Neural progenitor cell (in vitro differentiated cells): ENCODE measurements around the gene EXOC4. TPM values are rescaled to one million over a fixed set of nuclear protein-coding genes. Genes with fewer than 3 reads are reported as not detected.

Source experiments
- DNase-seq: peaks from one replicate; pipeline ENCODE4 v3.0.0-alpha.2; 2016; ENCODE audit warnings: low spot score
- H2AFZ ChIP-seq: fragments of 200-600 bp; sonication (generic); replicated peaks from 2 replicates; pipeline ENCODE4 v1.6.1; 2016; ENCODE audit warnings: antibody characterized with exemption
- H3F3A ChIP-seq: fragments of 200-600 bp; sonication (generic); 2 replicates; pipeline ENCODE4 v1.6.1; 2016; ENCODE audit warnings: antibody characterized with exemption, low read depth
- H3K27ac ChIP-seq: fragments of 200-600 bp; sonication (generic); 2 replicates; pipeline ENCODE4 v1.5.1; 2016; ENCODE audit warnings: mild to moderate bottlenecking
- H3K27me3 ChIP-seq: fragments of 200-600 bp; sonication (generic); 2 replicates; pipeline ENCODE4 v1.6.1; 2016; ENCODE audit warnings: mild to moderate bottlenecking, moderate library complexity
- H3K36me3 ChIP-seq: fragments of 200-600 bp; sonication (generic); 2 replicates; pipeline ENCODE4 v1.5.1; 2016
- H3K4me1 ChIP-seq: fragments of 200-600 bp; sonication (generic); 2 replicates; pipeline ENCODE4 v1.6.1; 2016; ENCODE audit warnings: mixed run types
- H3K4me2 ChIP-seq: fragments of 200-600 bp; sonication (generic); 2 replicates; pipeline ENCODE4 v1.6.1; 2016
- H3K4me3 ChIP-seq: fragments of 200-600 bp; sonication (generic); 2 replicates; pipeline ENCODE4 v1.5.1; 2016
- H3K79me2 ChIP-seq: fragments of 200-600 bp; sonication (generic); 2 replicates; pipeline ENCODE4 v1.6.1; 2016; ENCODE audit warnings: low read depth
- H3K9ac ChIP-seq: fragments of 200-600 bp; sonication (generic); 2 replicates; pipeline ENCODE4 v1.6.1; 2016
- H3K9me3 ChIP-seq: fragments of 200-600 bp; sonication (generic); 2 replicates; pipeline ENCODE4 v1.5.1; 2016; ENCODE audit warnings: low read depth
- H4K20me1 ChIP-seq: fragments of 200-600 bp; sonication (generic); 2 replicates; pipeline ENCODE4 v1.6.1; 2016; ENCODE audit warnings: low read depth
- H3K27ac Mint-ChIP-seq: 3 replicates; pipeline ENCODE4 v1.8.0; 2021; ENCODE audit warnings: mixed read lengths
- H3K27me3 Mint-ChIP-seq: 2 replicates; pipeline ENCODE4 v1.8.0; 2022; ENCODE audit warnings: low read depth, mild to moderate bottlenecking, inconsistent platforms, moderate library complexity, mixed read lengths; ENCODE audit not compliant: insufficient read depth
- H3K36me3 Mint-ChIP-seq: 3 replicates; pipeline ENCODE4 v1.8.0; 2021; ENCODE audit warnings: mixed read lengths
- H3K4me1 Mint-ChIP-seq: 3 replicates; pipeline ENCODE4 v1.8.0; 2021; ENCODE audit warnings: mixed read lengths
- H3K4me3 Mint-ChIP-seq: 3 replicates; pipeline ENCODE4 v1.8.0; 2021; ENCODE audit warnings: mild to moderate bottlenecking, moderate library complexity, mixed read lengths
- H3K9me3 Mint-ChIP-seq: 3 replicates; pipeline ENCODE4 v1.8.0; 2020; ENCODE audit warnings: mixed read lengths
- EZH2 ChIP-seq: fragments of 200-600 bp; sonication (generic); IDR thresholded peaks from 2 replicates; pipeline ENCODE4 v1.6.1; 2017; ENCODE audit warnings: antibody characterized with exemption, mild to moderate bottlenecking, moderate library complexity
- EZH2phosphoT487 ChIP-seq: fragments of 200-600 bp; sonication (generic); IDR thresholded peaks from 2 replicates; pipeline ENCODE4 v1.6.1; 2017; ENCODE audit warnings: antibody characterized with exemption
- total RNA-seq: library from RNA; depleted of rRNA; stranded (reverse); fragments of >200 nt; gene quantifications from 2 replicates; pipeline ENCODE4 v1.2.3, GENCODE V29; 2015; ENCODE audit warnings: low replicate concordance
- TF ChIP-seq, protein P1 (sequence below): fragments of 200-600 bp; sonication (generic); IDR thresholded peaks from 2 replicates; pipeline ENCODE4 v1.5.1; 2017; ENCODE audit warnings: antibody characterized with exemption, mild to moderate bottlenecking

EXOC4 gene
- total RNA-seq, 1 donor from 2014 or later, result 129 TPM

DNA sequence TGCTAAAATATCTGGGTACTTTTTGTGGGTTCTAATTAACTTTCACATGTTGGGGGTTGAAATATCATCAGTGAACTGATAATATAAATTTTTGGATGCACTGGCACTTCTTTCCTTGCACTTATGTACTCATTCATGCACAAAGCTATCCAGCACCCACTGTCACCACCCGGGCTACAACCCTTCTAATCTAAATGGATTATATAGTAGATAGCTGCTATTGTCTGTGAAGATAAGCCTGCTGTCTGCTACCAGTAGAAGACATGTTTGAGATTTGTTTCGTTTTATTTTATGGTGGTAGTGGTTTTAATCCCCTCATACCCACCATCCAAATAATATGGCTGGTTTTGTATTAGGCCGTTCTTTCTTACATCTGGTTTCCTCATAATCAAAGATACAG, 520.7 kb downstream of the EXOC4 start:
- DNase-seq, result no peak
- Histone ChIP-seq H3K4me1 (peaks cover 3% of the 10 kb centered on the region), H3K27me3 (no peaks in the 10 kb centered on the region), H3K36me3 (no peaks in the 10 kb centered on the region), H2AFZ (no peak overlapping the region), H4K20me1 (no peaks in the 10 kb centered on the region), H3K79me2 (no peaks in the 10 kb centered on the region), H3K4me3 (no peak overlapping the region), H3K27ac (no peak overlapping the region), H3K9ac (no peak overlapping the region), H3F3A (no peaks in the 10 kb centered on the region), H3K4me2 (no peak overlapping the region), H3K9me3 (no peaks in the 10 kb centered on the region)
- H3K4me3 Mint-ChIP-seq, result no peak overlapping the region
- TF ChIP-seq EZH2, result no peak
- TF ChIP-seq EZH2phosphoT487, result no peak
- TF ChIP-seq, protein P1, sequence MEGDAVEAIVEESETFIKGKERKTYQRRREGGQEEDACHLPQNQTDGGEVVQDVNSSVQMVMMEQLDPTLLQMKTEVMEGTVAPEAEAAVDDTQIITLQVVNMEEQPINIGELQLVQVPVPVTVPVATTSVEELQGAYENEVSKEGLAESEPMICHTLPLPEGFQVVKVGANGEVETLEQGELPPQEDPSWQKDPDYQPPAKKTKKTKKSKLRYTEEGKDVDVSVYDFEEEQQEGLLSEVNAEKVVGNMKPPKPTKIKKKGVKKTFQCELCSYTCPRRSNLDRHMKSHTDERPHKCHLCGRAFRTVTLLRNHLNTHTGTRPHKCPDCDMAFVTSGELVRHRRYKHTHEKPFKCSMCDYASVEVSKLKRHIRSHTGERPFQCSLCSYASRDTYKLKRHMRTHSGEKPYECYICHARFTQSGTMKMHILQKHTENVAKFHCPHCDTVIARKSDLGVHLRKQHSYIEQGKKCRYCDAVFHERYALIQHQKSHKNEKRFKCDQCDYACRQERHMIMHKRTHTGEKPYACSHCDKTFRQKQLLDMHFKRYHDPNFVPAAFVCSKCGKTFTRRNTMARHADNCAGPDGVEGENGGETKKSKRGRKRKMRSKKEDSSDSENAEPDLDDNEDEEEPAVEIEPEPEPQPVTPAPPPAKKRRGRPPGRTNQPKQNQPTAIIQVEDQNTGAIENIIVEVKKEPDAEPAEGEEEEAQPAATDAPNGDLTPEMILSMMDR, result no peak
- H3K36me3 Mint-ChIP-seq, result no peaks in the 10 kb centered on the region
- peaks cover 25% of the 10 kb centered on the region for H3K4me1 Mint-ChIP-seq
- no peaks in the 10 kb centered on the region for H3K9me3 Mint-ChIP-seq
- H3K27me3 Mint-ChIP-seq, result no peaks in the 10 kb centered on the region
- no peak overlapping the region for H3K27ac Mint-ChIP-seq

DNA sequence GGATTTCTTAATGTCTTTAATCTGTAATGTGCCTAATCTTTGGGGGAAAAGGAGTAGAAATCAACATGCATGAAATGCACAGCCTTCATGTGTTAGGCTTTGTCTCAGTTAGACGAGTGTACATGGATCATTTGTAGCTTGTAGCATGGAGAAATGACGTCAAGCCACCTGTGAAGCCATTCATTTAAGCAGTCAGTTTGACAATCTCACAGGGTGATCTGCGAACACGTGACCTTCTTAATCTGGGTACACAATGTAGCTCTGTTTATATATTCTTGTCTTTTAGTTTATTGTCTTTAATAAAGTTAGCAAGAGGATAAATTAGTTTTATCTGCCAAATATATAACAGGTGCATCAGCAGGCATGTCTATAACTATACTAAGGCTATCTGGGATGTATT, 522.3 kb downstream of the EXOC4 start:
- Mint-ChIP-seq H3K4me1 (peaks cover 19% of the 10 kb centered on the region), H3K4me3 (no peak overlapping the region), H3K27ac (no peak overlapping the region), H3K36me3 (peaks cover under 1% of the 10 kb centered on the region), H3K9me3 (no peaks in the 10 kb centered on the region), H3K27me3 (no peaks in the 10 kb centered on the region)
- no peak overlapping the region for H3K4me2 ChIP-seq
- no peaks in the 10 kb centered on the region for H3K9me3 ChIP-seq
- H3K27me3 ChIP-seq, result no peaks in the 10 kb centered on the region
- no peak overlapping the region for H2AFZ ChIP-seq
- TF ChIP-seq EZH2 (no peak), EZH2phosphoT487 (no peak)
- TF ChIP-seq, protein P1, result no peak
- H4K20me1 ChIP-seq, result no peaks in the 10 kb centered on the region
- no peak for DNase-seq
- H3F3A ChIP-seq, result no peaks in the 10 kb centered on the region
- no peak overlapping the region for H3K27ac ChIP-seq
- H3K9ac ChIP-seq, result no peak overlapping the region
- no peaks in the 10 kb centered on the region for H3K79me2 ChIP-seq
- no peak overlapping the region for H3K4me3 ChIP-seq
- peaks cover 3% of the 10 kb centered on the region for H3K4me1 ChIP-seq
- no peaks in the 10 kb centered on the region for H3K36me3 ChIP-seq

DNA sequence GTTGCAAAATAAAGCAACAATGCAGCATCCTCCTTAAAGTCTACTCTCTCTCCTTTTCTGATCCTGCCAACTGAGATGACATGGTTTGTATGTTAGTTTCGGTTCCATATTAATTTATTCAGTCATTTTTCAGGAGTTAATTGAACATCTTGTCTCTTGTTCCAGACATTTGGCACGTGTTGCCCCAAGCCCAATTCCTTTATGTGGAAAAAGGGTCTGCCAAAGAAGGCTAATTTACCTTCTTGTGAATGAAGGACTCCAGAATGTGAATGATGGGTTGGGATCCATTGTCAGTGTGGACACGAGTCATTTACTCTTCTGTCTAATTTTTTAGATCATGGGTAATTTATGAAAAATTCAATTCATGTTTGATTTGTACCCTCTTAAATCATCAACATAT, 523.4 kb downstream of the EXOC4 start:
- Mint-ChIP-seq H3K4me3 (no peak overlapping the region), H3K9me3 (no peaks in the 10 kb centered on the region), H3K27me3 (no peaks in the 10 kb centered on the region), H3K4me1 (peaks cover 13% of the 10 kb centered on the region), H3K36me3 (peaks cover 2% of the 10 kb centered on the region), H3K27ac (no peak overlapping the region)
- H3K79me2 ChIP-seq, result no peaks in the 10 kb centered on the region
- no peak for DNase-seq
- H2AFZ ChIP-seq, result no peak overlapping the region
- no peaks in the 10 kb centered on the region for H3K4me1 ChIP-seq
- no peaks in the 10 kb centered on the region for H3F3A ChIP-seq
- no peaks in the 10 kb centered on the region for H3K27me3 ChIP-seq
- no peak overlapping the region for H3K4me3 ChIP-seq
- H3K9me3 ChIP-seq, result no peaks in the 10 kb centered on the region
- TF ChIP-seq EZH2phosphoT487 (no peak), EZH2 (no peak)
- TF ChIP-seq, protein P1, result no peak
- H3K36me3 ChIP-seq, result no peaks in the 10 kb centered on the region
- H4K20me1 ChIP-seq, result no peaks in the 10 kb centered on the region
- no peak overlapping the region for H3K4me2 ChIP-seq
- H3K27ac ChIP-seq, result no peak overlapping the region
- no peak overlapping the region for H3K9ac ChIP-seq
